Retinal pigment epithelial cell (primary cell): ENCODE measurements around the gene TNFRSF19.
A peak's percentile ranks its signal among the peaks of the same experiment; 100 is the strongest.

ENCODE experiments used
- DNase-seq: peaks from one replicate; pipeline ENCODE4 v3.0.0-alpha.2; 2010; ENCODE audit warnings: low read depth
- H3K4me3 ChIP-seq: 2 replicates; pipeline ENCODE4 v1.5.1; 2011; ENCODE audit warnings: mild to moderate bottlenecking, low read length, control low read depth, moderate library complexity
- CTCF ChIP-seq: conservative IDR thresholded peaks from 2 replicates; pipeline ENCODE4 v1.5.1; 2011; ENCODE audit warnings: low read depth, low read length, control low read depth, inconsistent platforms

TNFRSF19 gene

GRCh38 chr13:23701636-23702035, 131.4 kb downstream of the TNFRSF19 start:
- DNase-seq = no peak
- no peak overlapping the region for H3K4me3 ChIP-seq

GRCh38 chr13:23703246-23703860, 133.1 kb downstream of the TNFRSF19 start:
- DNase-seq = no peak
- H3K4me3 ChIP-seq = no peak overlapping the region
- TF ChIP-seq CTCF = no peak

More at GRCh38 chr13:23701636-23702035, 131.4 kb downstream of the TNFRSF19 start:
- TF ChIP-seq CTCF = no peak

- H3K4me3 ChIP-seq = no peak overlapping the region
- no peak for DNase-seq
- TF ChIP-seq CTCF = no peak
Measured at GRCh38 chr13:23705583-23705982, 135.4 kb downstream of the TNFRSF19 start.

- peak; percentile 53 for TF ChIP-seq CTCF
- no peak for DNase-seq
- no peak overlapping the region for H3K4me3 ChIP-seq
Measured at GRCh38 chr13:23707674-23708073, 137.5 kb downstream of the TNFRSF19 start.

GRCh38 chr13:23709536-23709935, 139.3 kb downstream of the TNFRSF19 start:
- no peak for DNase-seq
- peak; percentile 11 for TF ChIP-seq CTCF
- no peak overlapping the region for H3K4me3 ChIP-seq

- no peak for DNase-seq
- no peak overlapping the region for H3K4me3 ChIP-seq
- TF ChIP-seq CTCF = no peak
Measured at GRCh38 chr13:23710366-23710765, 140.2 kb downstream of the TNFRSF19 start.

GRCh38 chr13:23711355-23711754, 141.1 kb downstream of the TNFRSF19 start:
- TF ChIP-seq CTCF = no peak
- DNase-seq = no peak
- no peak overlapping the region for H3K4me3 ChIP-seq
